Body of pancreas (tissue), 4 donors: ENCODE data around the gene PAK4. TPM values are rescaled to one million over a fixed set of nuclear protein-coding genes. Genes with fewer than 3 reads are reported as not detected.

ENCODE experiments used
- ATAC-seq: fragments of 150-250 bp; one replicate; pipeline ENCODE4 v1.9.1; 2016
- DNase-seq, 4 donors: peaks; one replicate each; pipeline ENCODE4 v3.0.0-alpha.2; 2019
- H3K27ac ChIP-seq, 4 donors: fragments of 200-600 bp; sonication (generic); 1 replicate in 3 of 4; 2 replicates in 1 of 4; pipeline versions ENCODE4 v1.5.1 to v1.6.1; 2016 to 2019; ENCODE audit warnings: mild to moderate bottlenecking in 1 of 4, mixed read lengths in 1 of 4, moderate library complexity in 1 of 4
- H3K27me3 ChIP-seq, 2 donors: fragments of 200-600 bp; sonication (generic); one replicate each; pipeline ENCODE4 v1.6.0; 2016; ENCODE audit warnings: mild to moderate bottlenecking in 1 of 2
- H3K36me3 ChIP-seq, 2 donors: fragments of 200-600 bp; sonication (generic); replicated peaks in 1 of 2; 2 replicates each; pipeline ENCODE4 v1.5.1; 2016; ENCODE audit warnings: low read depth in 2 of 2; ENCODE audit not compliant: insufficient read depth in 1 of 2
- H3K4me1 ChIP-seq: fragments of 200-600 bp; sonication (generic); one replicate; pipeline ENCODE4 v1.6.0; 2016
- H3K4me3 ChIP-seq, 2 donors: fragments of 200-600 bp; sonication (generic); 1 replicate in 1 of 2; 2 replicates in 1 of 2; pipeline ENCODE4 v1.5.1; 2016 to 2019
- H3K9me3 ChIP-seq, 3 donors: fragments of 200-600 bp; sonication (generic); 1 replicate in 2 of 3; 2 replicates in 1 of 3; pipeline ENCODE4 v1.5.1; 2016
- POLR2A ChIP-seq, 3 donors: fragments of 450-650 bp; IDR thresholded peaks; one replicate each; pipeline ENCODE4 v1.6.1; 2016; ENCODE audit warnings: antibody characterized with exemption in 3 of 3, mild to moderate bottlenecking in 2 of 3
- WGBS, 2 donors: methylation state at CpG; one replicate each; pipeline ENCODE4 v1.1.5; 2017; 5-methylcytosine and 5-hydroxymethylcytosine counted together
- intact Hi-C: fragments of 100-400 bp; cut with DNase I; formaldehyde crosslinking; loops from one replicate; pipeline ENCODE4 v1.15.1; 2023
- total RNA-seq, 2 donors: library from RNA; depleted of rRNA; stranded (reverse); fragments of >200 nt; gene quantifications; one replicate each; pipeline ENCODE4 v1.1.0, GENCODE V29; 2016
- TF ChIP-seq, protein P1 (sequence below), 7 experiments: fragments of 450-650 bp in 4 of 7; fragments of 200-600 bp in 3 of 7; sonication (generic) in 3 of 7; IDR thresholded peaks; one replicate each; pipeline ENCODE4 v1.5.1; 2016 to 2019; ENCODE audit warnings: antibody characterized with exemption in 7 of 7

PAK4 gene
- total RNA-seq, 2 donors from 2014 or later: 18.9 to 40.2 TPM

DNA sequence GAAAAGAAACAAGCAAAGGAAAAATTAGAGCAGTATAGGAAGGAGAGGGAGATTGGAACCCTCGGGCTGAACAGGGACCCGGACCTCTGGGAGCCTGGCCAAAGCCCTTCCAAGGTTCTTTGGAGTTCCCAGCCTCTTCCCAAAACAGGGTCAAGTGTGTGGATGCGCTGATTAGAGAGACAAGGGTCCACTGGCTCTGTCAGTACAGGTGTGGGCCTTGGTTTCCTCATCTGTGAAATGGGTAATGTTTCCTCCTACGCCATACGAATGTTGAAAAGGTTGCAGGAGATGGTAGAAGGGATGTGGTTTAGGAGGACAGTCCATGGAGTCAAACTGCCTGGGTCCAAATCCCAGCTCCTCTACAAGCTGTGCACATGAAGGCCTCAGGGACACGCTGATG, 80.5 kb downstream of the PAK4 start:
- ATAC-seq (no peak), DNase-seq (no peak)
- H3K4me3 ChIP-seq: no peak overlapping the region
- TF ChIP-seq POLR2A (IDR thresholded peaks at IDR 0.05): no peak
- TF ChIP-seq, protein P1, sequence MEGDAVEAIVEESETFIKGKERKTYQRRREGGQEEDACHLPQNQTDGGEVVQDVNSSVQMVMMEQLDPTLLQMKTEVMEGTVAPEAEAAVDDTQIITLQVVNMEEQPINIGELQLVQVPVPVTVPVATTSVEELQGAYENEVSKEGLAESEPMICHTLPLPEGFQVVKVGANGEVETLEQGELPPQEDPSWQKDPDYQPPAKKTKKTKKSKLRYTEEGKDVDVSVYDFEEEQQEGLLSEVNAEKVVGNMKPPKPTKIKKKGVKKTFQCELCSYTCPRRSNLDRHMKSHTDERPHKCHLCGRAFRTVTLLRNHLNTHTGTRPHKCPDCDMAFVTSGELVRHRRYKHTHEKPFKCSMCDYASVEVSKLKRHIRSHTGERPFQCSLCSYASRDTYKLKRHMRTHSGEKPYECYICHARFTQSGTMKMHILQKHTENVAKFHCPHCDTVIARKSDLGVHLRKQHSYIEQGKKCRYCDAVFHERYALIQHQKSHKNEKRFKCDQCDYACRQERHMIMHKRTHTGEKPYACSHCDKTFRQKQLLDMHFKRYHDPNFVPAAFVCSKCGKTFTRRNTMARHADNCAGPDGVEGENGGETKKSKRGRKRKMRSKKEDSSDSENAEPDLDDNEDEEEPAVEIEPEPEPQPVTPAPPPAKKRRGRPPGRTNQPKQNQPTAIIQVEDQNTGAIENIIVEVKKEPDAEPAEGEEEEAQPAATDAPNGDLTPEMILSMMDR (IDR thresholded peaks at IDR 0.05): no peak
- peaks cover 43% of the 10 kb centered on the region for H3K4me1 ChIP-seq
- no peaks in the 10 kb centered on the region for H3K36me3 ChIP-seq
- H3K27ac ChIP-seq: peak overlapping the region in 1 of 4 donors; percentile 3
- no peaks in the 10 kb centered on the region for H3K9me3 ChIP-seq
- no peaks in the 10 kb centered on the region for H3K27me3 ChIP-seq
- 74 to 81% methylated on average over 6 of the region's 6 CpGs for WGBS, 2 donors
- intact Hi-C loops: no loop called here

DNA sequence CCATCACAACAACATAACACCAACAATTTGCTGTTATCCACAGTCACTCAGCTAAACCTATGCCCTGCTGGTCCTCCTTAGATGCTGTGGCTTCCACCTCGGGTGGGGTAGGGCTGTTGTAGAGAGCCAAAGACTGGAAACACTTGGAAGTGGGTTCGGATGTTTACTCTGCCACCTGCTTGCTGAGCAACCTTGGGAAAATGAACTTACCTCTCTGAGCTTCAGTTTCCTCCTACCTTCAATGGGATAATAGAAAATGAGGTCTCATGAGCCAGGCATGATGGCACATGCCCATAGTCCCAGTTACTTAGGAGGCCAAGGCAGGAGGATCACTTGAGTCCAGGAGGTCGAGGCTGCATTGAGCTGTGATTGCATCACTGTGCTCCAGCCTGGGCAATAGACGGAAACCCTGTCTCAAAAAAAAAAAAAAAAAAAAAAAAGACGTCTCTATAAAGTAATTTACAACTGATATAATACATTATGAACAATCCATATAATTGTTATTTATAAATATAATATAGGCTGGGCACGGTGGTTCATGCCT, 81.8 kb downstream of the PAK4 start:
- intact Hi-C loops: no loop called here
- peak overlapping the region in 2 of 4 donors; percentile 75 to 76 for H3K27ac ChIP-seq
- H3K4me1 ChIP-seq: peaks cover 43% of the 10 kb centered on the region
- H3K36me3 ChIP-seq: no peaks in the 10 kb centered on the region
- TF ChIP-seq, protein P1 (IDR thresholded peaks at IDR 0.05): no peak
- TF ChIP-seq POLR2A (IDR thresholded peaks at IDR 0.05): no peak
- no peaks in the 10 kb centered on the region for H3K27me3 ChIP-seq
- H3K9me3 ChIP-seq: no peaks in the 10 kb centered on the region
- WGBS, 2 donors: 47 to 62% methylated on average over 6 of the region's 6 CpGs
- DNase-seq (no peak), ATAC-seq (no peak)
- no peak overlapping the region for H3K4me3 ChIP-seq

DNA sequence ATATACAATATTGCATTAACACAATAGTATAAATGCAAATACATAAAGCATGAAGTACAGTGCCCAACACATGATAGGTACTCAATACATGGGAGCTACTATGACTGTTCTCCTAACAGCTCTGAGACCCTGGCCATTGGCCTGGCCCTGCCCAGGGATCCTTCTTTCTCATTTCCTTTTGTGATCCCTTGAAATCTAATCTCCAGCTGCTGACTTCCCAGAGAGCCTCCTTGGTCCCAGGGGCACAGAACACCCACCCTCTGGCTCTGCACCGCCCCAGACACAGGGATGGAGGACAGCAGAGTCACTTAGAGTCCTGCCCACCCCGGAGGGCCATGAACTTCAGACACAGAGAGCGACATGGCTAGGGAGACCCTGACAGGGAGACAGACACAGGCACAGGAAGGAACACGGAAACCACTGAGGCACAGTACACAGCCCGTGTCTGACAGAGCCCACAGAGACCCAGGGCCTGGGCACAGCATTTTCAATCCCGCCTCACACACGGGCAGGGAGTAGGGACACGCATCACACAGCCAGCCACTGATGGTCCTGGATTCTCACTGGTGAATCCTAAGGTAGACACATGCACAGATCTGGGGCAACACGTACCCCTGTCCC, 82.7 kb downstream of the PAK4 start:
- H3K9me3 ChIP-seq: no peaks in the 10 kb centered on the region
- TF ChIP-seq, protein P1 (IDR thresholded peaks at IDR 0.05): no peak
- peak in 1 of 3 donors; percentile 6 for TF ChIP-seq POLR2A (IDR thresholded peaks at IDR 0.05)
- ATAC-seq (no peak), DNase-seq (peak; percentile 39 to 80 (median 64))
- H3K4me3 ChIP-seq: no peak overlapping the region
- intact Hi-C loops: no loop called here
- H3K36me3 ChIP-seq: no peaks in the 10 kb centered on the region
- WGBS, 2 donors: 35 to 46% methylated on average over 9 of the region's 9 CpGs
- H3K27ac ChIP-seq: peak overlapping the region; percentile 65 to 78 (median 76)
- no peaks in the 10 kb centered on the region for H3K27me3 ChIP-seq
- H3K4me1 ChIP-seq: peaks cover 43% of the 10 kb centered on the region

DNA sequence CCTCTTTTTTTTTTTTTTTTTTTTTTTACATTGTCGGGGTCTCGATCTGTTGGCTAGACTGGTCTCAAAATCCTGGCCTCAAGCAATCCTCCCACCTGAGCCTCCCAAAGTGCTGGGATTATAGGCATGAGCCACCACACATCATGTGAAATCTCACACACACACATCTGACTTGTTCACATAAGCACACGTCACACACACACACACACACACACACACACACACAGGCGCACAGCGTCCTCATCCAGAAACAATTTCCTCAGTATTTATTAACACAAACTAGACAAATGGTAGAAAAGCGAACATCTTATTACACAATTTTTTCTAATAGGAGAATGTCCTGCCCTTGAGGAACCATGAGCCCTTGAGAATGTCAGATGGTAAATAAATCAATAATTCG, 83.6 kb downstream of the PAK4 start:
- DNase-seq: peak; percentile 32 to 55 (median 47)
- Histone ChIP-seq H3K9me3 (no peaks in the 10 kb centered on the region), H3K4me1 (peaks cover 43% of the 10 kb centered on the region), H3K27me3 (no peaks in the 10 kb centered on the region), H3K27ac (peak overlapping the region in 2 of 4 donors; percentile 76 to 78), H3K36me3 (no peaks in the 10 kb centered on the region), H3K4me3 (no peak overlapping the region)
- ATAC-seq: no peak
- WGBS, 2 donors: 25 to 34% methylated on average over 7 of the region's 7 CpGs
- TF ChIP-seq, protein P1 (IDR thresholded peaks at IDR 0.05): no peak
- no peak for TF ChIP-seq POLR2A (IDR thresholded peaks at IDR 0.05)
- intact Hi-C loops: no loop called here
